Stromal cell of bone marrow (primary cell): ENCODE results near the gene EML6.
A peak's percentile ranks its signal among the peaks of the same experiment; 100 is the strongest.
"Not testable (repeated sequence)": the region's sequence is repeated elsewhere in the genome, so short reads cannot be mapped to it uniquely, and the experiment has no call there.

ENCODE experiments used
- DNase-seq: peaks from one replicate; pipeline ENCODE4 v3.0.0-alpha.2; 2012; ENCODE audit warnings: low read depth

EML6 gene

GRCh38 chr2:54966165-54966832 lies 242.8 kb downstream of the EML6 start:
- DNase-seq = no peak

DNA sequence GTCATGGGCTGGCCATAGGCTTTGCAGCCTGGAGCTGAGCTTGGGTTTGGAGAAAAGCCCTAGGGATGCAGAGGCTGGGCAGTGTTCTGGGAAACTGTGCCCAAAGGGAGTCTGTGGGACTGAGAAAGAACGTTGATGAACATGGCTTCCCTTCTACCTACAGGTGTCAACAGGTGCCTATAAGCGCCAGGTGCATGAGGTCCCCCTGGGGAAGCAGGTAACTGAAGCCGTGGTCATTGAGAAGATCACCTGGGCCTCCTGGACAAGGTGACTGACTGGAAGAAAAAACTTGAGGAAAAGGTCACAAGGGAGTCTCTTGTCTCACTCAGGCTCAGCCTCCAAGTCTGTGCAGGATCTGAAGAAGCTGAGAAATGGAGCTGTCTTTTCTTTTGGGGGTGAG lies 243.4 kb downstream of the EML6 start:
- no peak for DNase-seq

- DNase-seq = no peak
Measured at GRCh38 chr2:54967269-54967668, 243.8 kb downstream of the EML6 start.

DNA sequence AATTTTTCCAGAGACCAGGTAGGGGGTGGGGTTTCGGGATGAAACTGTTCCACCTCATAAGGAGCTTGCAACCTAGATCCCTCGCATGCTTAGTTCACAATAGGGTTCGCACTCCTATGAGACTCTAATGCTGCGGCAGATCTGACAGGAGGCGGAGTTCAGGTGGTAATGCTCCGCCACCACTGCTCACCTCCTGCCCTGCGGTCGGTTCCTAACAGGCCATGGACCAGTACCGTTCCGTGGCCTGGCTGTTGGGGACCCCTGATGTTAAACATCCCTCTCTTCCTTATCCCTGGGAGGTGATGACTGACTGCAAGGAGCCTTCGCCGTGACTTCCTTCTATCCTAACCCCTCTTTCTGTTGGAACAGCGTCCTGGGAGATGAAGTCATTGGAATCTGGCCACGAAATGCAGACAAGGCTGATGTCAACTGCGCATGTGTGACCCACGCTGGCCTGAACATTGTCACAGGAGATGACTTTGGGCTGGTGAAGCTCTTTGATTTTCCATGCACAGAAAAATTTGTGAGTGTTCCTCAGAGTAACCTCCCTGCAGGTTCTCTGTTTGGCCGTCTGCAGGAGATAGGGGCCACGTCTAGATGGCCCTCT lies 244.4 kb downstream of the EML6 start:
- DNase-seq = no peak

DNA sequence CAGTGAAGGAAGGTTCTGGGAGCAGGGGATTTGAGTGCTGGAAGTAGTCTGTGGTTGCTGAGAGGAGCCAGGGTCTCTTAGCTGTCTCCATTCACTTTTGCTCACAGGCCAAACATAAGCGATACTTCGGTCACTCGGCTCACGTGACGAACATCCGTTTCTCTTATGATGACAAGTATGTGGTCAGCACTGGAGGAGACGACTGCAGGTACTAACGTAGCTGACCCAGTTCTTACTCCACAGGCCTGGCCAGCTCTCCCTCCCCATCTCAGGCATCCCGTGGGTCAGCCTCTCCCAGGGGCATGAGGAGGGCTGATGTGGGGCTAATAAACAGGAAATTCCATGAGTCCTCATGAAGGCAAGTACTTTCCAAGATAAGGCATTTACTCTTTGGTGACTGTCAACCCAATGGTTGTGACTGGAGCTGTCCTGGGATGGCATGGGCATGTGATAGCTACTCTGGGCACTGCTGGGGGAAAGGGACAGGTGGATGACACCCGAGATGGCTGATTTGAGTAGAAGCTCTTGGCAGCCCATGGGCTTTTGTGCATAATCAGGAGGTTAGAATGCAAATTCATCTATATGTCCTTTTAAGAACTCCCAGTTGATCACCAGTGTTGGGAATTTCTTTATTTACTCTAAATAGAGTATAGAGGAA lies 245.2 kb downstream of the EML6 start:
- DNase-seq = no peak

DNA sequence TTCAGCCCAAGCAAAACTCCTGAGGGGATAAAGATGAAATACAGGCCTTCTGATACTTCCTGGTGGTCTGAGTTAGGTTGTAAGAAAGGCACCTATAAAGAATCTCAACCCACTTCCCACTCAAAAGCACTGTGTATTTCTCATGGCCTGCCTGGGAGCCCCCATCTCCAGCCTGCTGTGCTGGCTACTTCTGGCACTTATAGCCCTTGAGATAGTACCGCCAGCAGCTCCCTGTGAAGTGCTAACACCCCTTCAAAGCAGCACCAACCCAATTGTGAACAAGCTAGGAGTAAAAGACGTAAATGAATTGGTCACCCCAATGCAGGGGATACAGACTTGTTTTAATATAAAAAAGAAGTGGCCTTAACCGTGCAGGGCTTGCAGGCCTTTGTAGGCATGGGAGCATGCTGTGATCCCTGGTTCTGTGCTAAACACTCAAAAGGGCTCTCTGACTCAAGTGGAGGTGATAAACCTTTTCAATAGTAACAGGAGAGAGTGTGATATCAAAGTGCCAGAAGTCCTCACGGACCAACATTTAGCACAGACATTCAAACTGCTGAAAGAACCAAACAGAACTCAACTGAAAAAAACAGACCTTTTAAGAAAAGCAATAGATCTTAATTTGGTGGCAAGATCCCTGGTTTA lies 246.0 kb downstream of the EML6 start:
- DNase-seq = no peak

GRCh38 chr2:54969940-54970338 lies 246.5 kb downstream of the EML6 start:
- DNase-seq = no peak

- no peak for DNase-seq
Measured at GRCh38 chr2:54975175-54975574, 251.7 kb downstream of the EML6 start.

DNA sequence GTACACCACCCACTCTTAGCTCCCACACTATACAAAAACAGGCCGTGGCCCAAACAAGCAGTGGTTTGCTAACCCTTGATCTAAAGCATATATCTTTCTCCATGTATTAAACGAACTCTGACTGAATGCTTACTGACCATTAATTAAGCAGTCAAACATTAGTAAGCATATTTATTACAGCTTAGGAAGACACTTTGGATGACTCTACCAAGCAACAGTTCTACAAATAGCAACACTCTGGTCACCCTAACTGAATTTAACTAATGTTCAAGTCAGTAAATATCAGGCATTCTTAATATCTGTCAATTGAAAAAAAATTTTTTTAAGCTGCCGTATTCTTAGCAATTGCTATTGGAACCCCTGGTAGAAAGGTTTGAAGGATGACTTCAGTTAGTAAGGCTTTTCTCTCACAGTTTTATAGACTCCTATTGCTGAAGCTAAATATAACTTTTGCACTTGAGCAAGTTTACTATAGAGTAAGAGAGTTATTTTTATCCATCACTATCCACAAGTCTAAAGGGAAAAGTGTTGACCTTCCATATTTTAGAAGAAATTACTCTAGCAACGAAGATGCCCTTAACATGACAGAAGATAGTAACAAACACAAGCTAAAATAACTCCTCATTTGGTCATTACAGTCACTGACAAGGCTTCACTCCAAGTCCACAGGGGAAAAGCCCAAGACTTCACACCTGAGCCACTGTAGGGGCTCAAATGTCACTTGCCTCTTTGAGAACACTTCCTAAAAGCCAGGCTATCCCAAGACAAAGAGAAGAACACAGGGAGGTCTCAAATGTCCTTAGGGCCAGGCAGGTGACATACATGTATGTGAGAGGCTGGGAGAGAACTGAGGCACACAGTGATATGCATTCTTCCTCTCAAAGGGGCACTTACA lies 252.4 kb downstream of the EML6 start:
- DNase-seq = no peak

GRCh38 chr2:54977149-54977548 lies 253.7 kb downstream of the EML6 start:
- no peak for DNase-seq

DNA sequence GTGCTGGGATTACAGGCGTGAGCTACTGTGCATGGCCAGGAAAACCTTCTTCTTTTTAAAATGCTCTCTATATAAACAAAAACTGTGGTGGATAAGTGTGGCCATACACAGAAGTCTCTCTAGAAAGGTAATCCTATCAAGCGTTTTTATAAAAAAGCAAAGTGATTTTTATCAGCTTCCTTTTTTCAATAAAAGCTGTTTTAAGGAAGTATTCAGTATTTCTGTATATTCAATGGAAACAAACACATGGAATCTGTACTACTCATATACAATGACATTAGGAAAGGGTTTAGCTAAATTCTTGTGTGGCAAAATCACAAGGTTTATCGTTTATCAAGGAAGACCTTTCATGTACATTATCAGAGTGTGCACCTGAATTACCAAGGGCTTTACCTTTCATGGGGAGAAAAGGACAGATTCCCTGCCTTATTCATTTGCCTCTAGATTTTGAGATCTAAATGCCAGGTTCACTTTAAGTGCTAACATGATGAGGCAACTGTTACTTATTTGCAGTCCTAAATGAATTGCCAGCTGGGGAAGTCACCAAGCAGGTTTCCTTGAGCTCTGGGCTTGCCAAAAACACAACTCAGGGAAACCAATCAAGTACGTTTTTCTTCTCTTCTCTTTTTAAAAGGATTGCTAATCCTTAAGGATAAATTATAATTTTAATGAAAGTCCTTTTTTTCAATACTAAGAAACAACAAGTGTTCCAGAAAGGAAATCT lies 256.0 kb downstream of the EML6 start:
- DNase-seq = no peak

DNA sequence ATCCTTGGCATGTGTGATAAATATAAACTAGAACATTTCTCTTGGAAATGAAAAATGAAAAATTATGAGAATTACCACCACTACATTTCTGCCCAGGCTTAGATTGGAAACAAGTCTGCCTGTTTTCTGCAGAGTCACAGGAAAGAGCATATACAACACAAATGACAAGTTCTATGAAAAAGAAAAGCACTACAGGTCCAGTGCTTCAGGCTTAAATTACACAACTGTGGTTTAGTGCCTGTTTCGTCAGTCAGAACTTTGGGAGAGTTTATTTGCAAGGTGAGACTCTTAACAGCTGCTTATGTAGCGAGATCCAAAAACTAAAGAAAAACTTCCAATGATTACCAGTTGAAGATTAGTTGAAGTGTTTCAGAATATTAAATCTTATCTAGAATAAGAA lies 257.9 kb downstream of the EML6 start:
- DNase-seq = no peak

GRCh38 chr2:54983345-54984220 lies 260.1 kb downstream of the EML6 start:
- no peak for DNase-seq

DNA sequence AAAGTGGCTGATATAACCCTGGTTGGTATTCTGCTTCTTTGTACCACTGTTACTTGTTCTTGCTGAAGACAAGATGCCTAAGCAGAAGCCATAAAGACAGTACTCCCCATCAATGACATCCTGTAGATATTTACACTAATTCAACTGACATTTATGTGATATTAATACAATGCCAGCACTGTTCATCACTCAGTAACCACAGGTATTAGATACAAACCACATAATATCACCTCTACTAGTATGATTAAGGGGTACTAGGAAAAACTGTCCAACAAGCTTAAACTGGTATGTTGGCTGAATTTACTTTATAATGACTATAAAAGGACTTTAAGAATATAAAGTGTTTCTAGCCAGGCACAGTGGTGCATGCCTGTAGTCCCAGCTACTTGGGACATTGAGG lies 261.0 kb downstream of the EML6 start:
- DNase-seq = no peak

GRCh38 chr2:54986264-54986663 lies 262.8 kb downstream of the EML6 start:
- no peak for DNase-seq

GRCh38 chr2:54988612-54989011 lies 265.1 kb downstream of the EML6 start:
- no peak for DNase-seq

DNA sequence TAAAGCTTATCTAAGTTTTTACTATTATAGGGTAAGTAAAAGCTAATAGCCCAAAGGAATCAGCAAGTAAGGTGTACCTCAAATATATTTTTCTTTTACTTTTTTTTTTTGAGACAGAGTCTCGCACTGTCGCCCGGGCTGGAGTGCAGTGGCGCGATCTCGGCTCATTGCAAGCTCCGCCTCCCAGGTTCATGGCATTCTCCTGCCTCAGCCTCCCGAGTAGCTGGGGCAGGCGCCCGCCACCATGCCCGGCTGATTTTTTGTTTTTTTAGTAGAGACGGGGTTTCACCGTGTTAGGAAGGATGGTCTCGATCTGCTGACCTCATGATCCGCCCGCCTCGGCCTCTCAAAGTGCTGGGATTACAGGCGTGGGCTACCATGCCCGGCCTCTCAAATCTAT lies 267.2 kb downstream of the EML6 start:
- not testable (repeated sequence) for DNase-seq

GRCh38 chr2:54995553-54995952 lies 272.1 kb downstream of the EML6 start:
- no peak for DNase-seq

DNA sequence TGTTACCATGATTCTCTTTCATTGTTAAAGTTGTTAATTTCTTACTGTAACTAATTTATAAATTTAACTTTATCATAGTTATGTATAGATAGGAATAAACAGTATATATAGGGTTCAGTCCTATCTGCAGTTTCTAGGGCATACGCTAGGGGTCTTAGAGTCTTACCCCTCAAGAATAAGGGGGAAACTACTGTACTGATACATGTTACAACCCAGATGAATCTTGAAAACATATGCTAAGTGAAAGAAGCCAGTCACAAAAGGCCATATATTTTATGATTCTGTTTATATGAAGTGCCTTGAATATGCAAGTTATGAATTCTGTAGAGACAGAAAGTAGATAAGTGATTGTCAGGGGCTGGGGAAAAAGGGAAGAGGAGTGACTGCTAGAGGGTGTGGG lies 274.4 kb downstream of the EML6 start:
- DNase-seq = no peak

GRCh38 chr2:54999182-54999581 lies 275.7 kb downstream of the EML6 start:
- peak; percentile 16 for DNase-seq
